ENCODE results near the gene NCKIPSD.

Gene NCKIPSD

DNA sequence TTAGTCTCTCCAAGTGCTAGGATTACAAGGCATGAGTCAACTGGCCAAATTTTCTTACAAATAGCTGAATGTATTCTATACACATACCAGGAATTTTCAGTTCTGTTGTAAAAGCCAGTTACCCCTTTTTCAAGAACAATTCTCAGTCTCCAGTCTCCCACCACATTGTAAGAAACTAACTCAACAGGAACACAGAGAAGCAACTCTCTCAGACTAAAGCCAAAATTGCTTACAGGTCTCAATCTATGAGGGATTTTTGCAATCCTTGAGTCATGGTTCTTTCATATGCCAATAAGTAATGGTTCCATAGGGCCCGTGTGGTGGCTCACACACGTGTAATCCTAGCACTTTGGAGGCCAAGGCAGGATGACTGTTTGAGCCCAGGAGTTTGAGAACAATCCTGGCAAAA is 22.8 kb upstream of the NCKIPSD start:
- Mint-ChIP-seq H3K4me1 (ENCODE audit: low read depth) (peaks cover 57% of the 10 kb centered on the region), H3K9me3 (no peaks in the 10 kb centered on the region), H3K36me3 (ENCODE audit: low read depth) (peaks cover 79% of the 10 kb centered on the region), H3K4me3 (no peak overlapping the region), H3K27ac (peak overlapping the region; percentile 62), H3K27me3 (no peaks in the 10 kb centered on the region)
- DNase-seq, result no peak

- Mint-ChIP-seq H3K4me1 (ENCODE audit: low read depth) (peaks cover 58% of the 10 kb centered on the region), H3K27me3 (no peaks in the 10 kb centered on the region), H3K27ac (peak overlapping the region; percentile 12), H3K9me3 (no peaks in the 10 kb centered on the region), H3K4me3 (no peak overlapping the region), H3K36me3 (ENCODE audit: low read depth) (peaks cover 78% of the 10 kb centered on the region)
- no peak for DNase-seq
Measured at GRCh38 chr3:48707157-48707556, 21.4 kb upstream of the NCKIPSD start.

DNA sequence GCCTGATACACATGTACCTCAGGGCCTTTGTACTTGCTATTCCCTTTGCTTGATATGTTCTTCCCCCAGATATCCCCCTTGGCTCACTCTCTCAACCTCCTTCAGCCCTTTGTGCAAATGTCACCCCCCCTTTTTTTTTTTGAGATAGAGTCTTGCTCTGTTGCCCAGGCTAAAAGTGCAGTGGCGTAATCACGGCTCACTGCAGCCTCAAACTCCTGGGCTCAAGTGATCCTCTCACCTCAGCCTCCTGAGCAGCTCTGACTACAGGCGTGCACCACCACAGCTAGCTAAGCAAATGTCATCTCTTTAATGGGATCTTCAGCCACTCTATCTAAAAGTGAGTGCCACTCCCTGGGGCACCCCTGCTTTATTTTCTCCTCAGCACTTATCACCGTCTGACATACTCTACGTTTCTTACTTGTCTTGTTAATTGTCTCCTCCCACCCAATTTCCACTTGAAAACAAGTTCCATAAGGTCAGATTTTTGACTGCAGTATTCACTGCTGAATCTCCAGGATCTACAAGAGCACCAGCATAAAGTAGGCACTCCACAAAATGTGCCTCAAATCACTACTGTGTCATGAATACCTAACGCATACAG is 16.7 kb upstream of the NCKIPSD start:
- peak overlapping the region; percentile 18 for H3K27ac Mint-ChIP-seq
- peaks cover 64% of the 10 kb centered on the region for H3K36me3 Mint-ChIP-seq (ENCODE audit: low read depth)
- no peaks in the 10 kb centered on the region for H3K27me3 Mint-ChIP-seq
- H3K9me3 Mint-ChIP-seq, result no peaks in the 10 kb centered on the region
- H3K4me3 Mint-ChIP-seq, result no peak overlapping the region
- DNase-seq, result no peak
- H3K4me1 Mint-ChIP-seq (ENCODE audit: low read depth), result peaks cover 45% of the 10 kb centered on the region

GRCh38 chr3:48700731-48701405 is 15.2 kb upstream of the NCKIPSD start:
- peaks cover 59% of the 10 kb centered on the region for H3K36me3 Mint-ChIP-seq (ENCODE audit: low read depth)
- H3K27ac Mint-ChIP-seq, result peak overlapping the region; percentile 71
- DNase-seq, result no peak
- no peaks in the 10 kb centered on the region for H3K9me3 Mint-ChIP-seq
- H3K27me3 Mint-ChIP-seq, result no peaks in the 10 kb centered on the region
- no peak overlapping the region for H3K4me3 Mint-ChIP-seq
- peaks cover 46% of the 10 kb centered on the region for H3K4me1 Mint-ChIP-seq (ENCODE audit: low read depth)

- peaks cover 43% of the 10 kb centered on the region for H3K4me1 Mint-ChIP-seq (ENCODE audit: low read depth)
- DNase-seq, result no peak
- peaks cover 61% of the 10 kb centered on the region for H3K36me3 Mint-ChIP-seq (ENCODE audit: low read depth)
- H3K27ac Mint-ChIP-seq, result peak overlapping the region; percentile 44
- no peak overlapping the region for H3K4me3 Mint-ChIP-seq
- no peaks in the 10 kb centered on the region for H3K9me3 Mint-ChIP-seq
- no peaks in the 10 kb centered on the region for H3K27me3 Mint-ChIP-seq
Measured at GRCh38 chr3:48698891-48699290, 13.2 kb upstream of the NCKIPSD start.

DNA sequence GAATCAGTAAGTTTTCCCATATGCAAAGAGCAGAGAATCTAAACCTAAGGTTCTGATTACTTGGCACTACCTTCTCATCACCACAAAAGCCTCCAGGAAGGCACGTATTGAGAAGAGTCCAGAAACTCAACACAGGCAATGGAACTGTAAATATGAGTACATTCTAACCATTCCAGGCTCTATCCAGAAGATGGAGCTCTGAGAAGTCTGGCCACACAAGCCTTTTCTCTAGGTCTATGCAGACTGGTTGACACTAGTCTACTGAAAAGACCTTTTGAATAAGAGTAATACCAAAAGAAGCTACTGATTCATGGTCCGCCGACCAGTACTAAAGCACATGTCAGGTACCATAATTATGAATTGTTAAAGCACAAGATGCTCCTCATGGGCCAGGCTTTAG is 12.2 kb upstream of the NCKIPSD start:
- Mint-ChIP-seq H3K4me1 (ENCODE audit: low read depth) (peaks cover 40% of the 10 kb centered on the region), H3K36me3 (ENCODE audit: low read depth) (peaks cover 67% of the 10 kb centered on the region), H3K4me3 (no peak overlapping the region), H3K27ac (peak overlapping the region; percentile 26), H3K9me3 (no peaks in the 10 kb centered on the region), H3K27me3 (no peaks in the 10 kb centered on the region)
- DNase-seq, result no peak

- DNase-seq, result no peak
- H3K4me3 Mint-ChIP-seq, result no peak overlapping the region
- H3K27me3 Mint-ChIP-seq, result no peaks in the 10 kb centered on the region
- H3K27ac Mint-ChIP-seq, result peak overlapping the region; percentile 71
- peaks cover 32% of the 10 kb centered on the region for H3K4me1 Mint-ChIP-seq (ENCODE audit: low read depth)
- no peaks in the 10 kb centered on the region for H3K9me3 Mint-ChIP-seq
- peaks cover 72% of the 10 kb centered on the region for H3K36me3 Mint-ChIP-seq (ENCODE audit: low read depth)
Measured at GRCh38 chr3:48696601-48697000, 10.9 kb upstream of the NCKIPSD start.

DNA sequence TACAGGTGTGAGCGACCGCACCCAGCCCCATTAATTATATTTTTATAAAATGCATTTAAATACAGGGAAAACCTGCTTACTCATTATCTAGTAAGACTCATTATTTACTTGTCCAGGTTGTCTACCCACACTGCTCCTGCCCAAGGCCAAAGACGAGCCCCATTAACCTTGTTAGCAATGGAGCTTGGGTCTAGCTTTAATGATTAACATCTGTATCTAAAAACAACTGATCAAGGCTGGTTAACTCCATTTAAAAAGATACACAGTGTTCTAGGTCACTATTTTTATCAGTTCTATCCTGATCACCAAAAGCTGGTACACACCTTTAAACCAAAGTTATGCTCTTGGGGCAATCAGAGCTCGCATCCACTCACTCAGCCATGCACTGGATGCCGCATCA is 10.4 kb upstream of the NCKIPSD start:
- no peak for DNase-seq
- peak overlapping the region; percentile 71 for H3K27ac Mint-ChIP-seq
- H3K9me3 Mint-ChIP-seq, result no peaks in the 10 kb centered on the region
- peaks cover 74% of the 10 kb centered on the region for H3K36me3 Mint-ChIP-seq (ENCODE audit: low read depth)
- peaks cover 30% of the 10 kb centered on the region for H3K4me1 Mint-ChIP-seq (ENCODE audit: low read depth)
- H3K4me3 Mint-ChIP-seq, result no peak overlapping the region
- H3K27me3 Mint-ChIP-seq, result no peaks in the 10 kb centered on the region

DNA sequence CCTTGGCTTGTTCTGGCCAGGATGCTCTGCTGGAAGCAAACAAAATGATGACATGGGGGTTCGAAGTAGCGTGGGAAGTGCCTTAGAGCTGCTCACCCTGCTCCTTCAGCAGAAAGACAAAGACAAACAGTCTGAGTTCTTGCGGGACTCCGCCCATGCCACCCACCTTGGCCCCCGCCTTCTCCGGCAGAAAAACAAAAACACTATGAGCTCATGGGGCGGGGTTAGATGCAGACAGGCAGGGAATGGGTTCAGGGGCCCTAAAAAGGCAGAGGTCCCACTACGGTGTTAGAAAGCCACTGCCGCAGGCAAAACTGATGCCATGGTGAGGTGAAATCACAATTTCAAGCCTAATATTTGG is 9.7 kb upstream of the NCKIPSD start:
- no peaks in the 10 kb centered on the region for H3K9me3 Mint-ChIP-seq
- H3K36me3 Mint-ChIP-seq (ENCODE audit: low read depth), result peaks cover 79% of the 10 kb centered on the region
- H3K4me1 Mint-ChIP-seq (ENCODE audit: low read depth), result peaks cover 27% of the 10 kb centered on the region
- H3K27ac Mint-ChIP-seq, result peak overlapping the region; percentile 50
- H3K27me3 Mint-ChIP-seq, result no peaks in the 10 kb centered on the region
- DNase-seq, result no peak
- H3K4me3 Mint-ChIP-seq, result no peak overlapping the region

- H3K27me3 Mint-ChIP-seq, result no peaks in the 10 kb centered on the region
- no peak overlapping the region for H3K4me3 Mint-ChIP-seq
- H3K27ac Mint-ChIP-seq, result peak overlapping the region; percentile 80
- DNase-seq, result no peak
- H3K36me3 Mint-ChIP-seq (ENCODE audit: low read depth), result peaks cover 79% of the 10 kb centered on the region
- peaks cover 22% of the 10 kb centered on the region for H3K4me1 Mint-ChIP-seq (ENCODE audit: low read depth)
- no peaks in the 10 kb centered on the region for H3K9me3 Mint-ChIP-seq
Measured at GRCh38 chr3:48694610-48695392, 9.1 kb upstream of the NCKIPSD start.

- H3K9me3 Mint-ChIP-seq, result no peaks in the 10 kb centered on the region
- DNase-seq, result no peak
- H3K27ac Mint-ChIP-seq, result no peak overlapping the region
- peaks cover 17% of the 10 kb centered on the region for H3K4me1 Mint-ChIP-seq (ENCODE audit: low read depth)
- H3K36me3 Mint-ChIP-seq (ENCODE audit: low read depth), result peaks cover 79% of the 10 kb centered on the region
- no peaks in the 10 kb centered on the region for H3K27me3 Mint-ChIP-seq
- H3K4me3 Mint-ChIP-seq, result no peak overlapping the region
Measured at GRCh38 chr3:48693826-48694225, 8.1 kb upstream of the NCKIPSD start.

- no peaks in the 10 kb centered on the region for H3K9me3 Mint-ChIP-seq
- no peaks in the 10 kb centered on the region for H3K27me3 Mint-ChIP-seq
- peaks cover 83% of the 10 kb centered on the region for H3K36me3 Mint-ChIP-seq (ENCODE audit: low read depth)
- H3K27ac Mint-ChIP-seq, result peak overlapping the region; percentile 75
- DNase-seq, result no peak
- no peak overlapping the region for H3K4me3 Mint-ChIP-seq
- peaks cover 9% of the 10 kb centered on the region for H3K4me1 Mint-ChIP-seq (ENCODE audit: low read depth)
Measured at GRCh38 chr3:48692551-48692950, 6.8 kb upstream of the NCKIPSD start.

DNA sequence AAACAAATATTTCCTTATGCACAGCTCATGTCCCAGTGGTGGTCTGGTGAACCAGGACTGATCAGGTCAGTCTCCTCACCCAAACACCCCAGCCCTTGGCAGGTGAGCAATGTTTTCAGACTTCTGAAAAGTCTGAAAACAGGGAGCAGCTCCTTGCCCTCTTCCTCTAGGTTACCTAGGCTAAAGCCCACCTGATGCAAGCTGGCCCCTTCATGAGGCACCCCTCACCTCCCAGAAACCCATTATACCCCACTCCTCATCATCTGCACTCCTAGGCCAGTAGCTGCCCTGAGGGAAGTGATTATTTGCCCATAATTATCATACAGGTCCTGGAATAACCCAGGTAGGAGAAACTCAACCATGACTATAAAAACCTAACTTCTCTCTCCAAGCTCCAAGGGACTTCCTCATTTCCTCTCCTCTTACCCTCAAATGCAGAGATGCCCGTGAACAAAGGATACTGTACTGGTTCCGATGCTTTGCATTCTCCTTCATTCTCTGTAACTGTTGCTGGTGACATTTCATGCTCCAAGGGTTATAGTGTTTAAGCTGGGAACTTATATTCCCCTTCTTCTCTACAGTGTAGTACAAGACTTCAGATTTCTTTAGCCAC is 5.2 kb upstream of the NCKIPSD start:
- H3K27ac Mint-ChIP-seq, result peak overlapping the region; percentile 37
- H3K36me3 Mint-ChIP-seq (ENCODE audit: low read depth), result peaks cover 83% of the 10 kb centered on the region
- H3K27me3 Mint-ChIP-seq, result no peaks in the 10 kb centered on the region
- no peak overlapping the region for H3K4me3 Mint-ChIP-seq
- no peaks in the 10 kb centered on the region for H3K9me3 Mint-ChIP-seq
- DNase-seq, result no peak
- H3K4me1 Mint-ChIP-seq (ENCODE audit: low read depth), result peaks cover 10% of the 10 kb centered on the region

- DNase-seq, result no peak
- H3K4me3 Mint-ChIP-seq, result no peak overlapping the region
- H3K4me1 Mint-ChIP-seq (ENCODE audit: low read depth), result peaks cover 14% of the 10 kb centered on the region
- H3K9me3 Mint-ChIP-seq, result no peaks in the 10 kb centered on the region
- H3K27me3 Mint-ChIP-seq, result no peaks in the 10 kb centered on the region
- peaks cover 71% of the 10 kb centered on the region for H3K36me3 Mint-ChIP-seq (ENCODE audit: low read depth)
- H3K27ac Mint-ChIP-seq, result no peak overlapping the region
Measured at GRCh38 chr3:48689384-48689783, 3.7 kb upstream of the NCKIPSD start.

GRCh38 chr3:48688737-48689075 is 3.0 kb upstream of the NCKIPSD start:
- no peaks in the 10 kb centered on the region for H3K27me3 Mint-ChIP-seq
- H3K4me1 Mint-ChIP-seq (ENCODE audit: low read depth), result peaks cover 21% of the 10 kb centered on the region
- no peak overlapping the region for H3K27ac Mint-ChIP-seq
- no peak overlapping the region for H3K4me3 Mint-ChIP-seq
- H3K36me3 Mint-ChIP-seq (ENCODE audit: low read depth), result peaks cover 66% of the 10 kb centered on the region
- H3K9me3 Mint-ChIP-seq, result no peaks in the 10 kb centered on the region
- no peak for DNase-seq
